Testis (tissue), 2 donors: ENCODE measurements around the gene SLCO3A1.

Experiments used
- CTCF ChIP-seq, 3 experiments: fragments of 450-650 bp in 2 of 3; fragments of 200-600 bp in 1 of 3; sonication (generic) in 1 of 3; IDR thresholded peaks; one replicate each; pipeline ENCODE4 v1.5.1; 2016 to 2019; ENCODE audit warnings: antibody characterized with exemption in 3 of 3, mild to moderate bottlenecking in 2 of 3, moderate library complexity in 1 of 3
- POLR2A ChIP-seq: fragments of 450-650 bp; IDR thresholded peaks from one replicate; pipeline ENCODE4 v1.6.1; 2017; ENCODE audit warnings: antibody characterized with exemption, mild to moderate bottlenecking, moderate library complexity

- TF ChIP-seq CTCF (IDR thresholded peaks at IDR 0.05) (no peak), POLR2A (no peak)
Observed at GRCh38 chr15:92149465-92149864, 296.0 kb downstream of the SLCO3A1 start.
